ENCODE results near the gene HCFC1. TPM values are rescaled to one million over a fixed set of nuclear protein-coding genes. Genes with fewer than 3 reads are reported as not detected.

The HCFC1 gene
- total RNA-seq, 2 experiments from 2014 or later = 45.9 to 50.2 TPM

GRCh38 chrX:153926552-153926857, 45.1 kb downstream of the HCFC1 start:
- Histone ChIP-seq H3K27me3 (ENCODE audit: control insufficient read depth in 1 of 2, insufficient read depth in 2 of 2, low read length in 2 of 2) (no peaks in the 10 kb centered on the region), H3K27ac (ENCODE audit: low read depth in 1 of 2, low read length in 2 of 2) (peak overlapping the region; percentile 93 to 97), H3K4me1 (ENCODE audit: insufficient read depth, low read length) (peaks cover 64% of the 10 kb centered on the region), H3K9me3 (ENCODE audit: control insufficient read depth in 1 of 2, insufficient read depth in 1 of 2, low read length in 2 of 2) (no peaks in the 10 kb centered on the region), H3K4me3 (ENCODE audit: low read length) (peak overlapping the region; percentile 83), H3K36me3 (ENCODE audit: insufficient read depth, low read length) (peaks cover 13% of the 10 kb centered on the region)
- H3K4me1 Mint-ChIP-seq (ENCODE audit: low read depth) = peaks cover 47% of the 10 kb centered on the region
- H3K9me3 Mint-ChIP-seq = no peaks in the 10 kb centered on the region
- peak overlapping the region; percentile 93 for H3K4me3 Mint-ChIP-seq
- H3K27ac Mint-ChIP-seq = peak overlapping the region; percentile 99
- H3K27me3 Mint-ChIP-seq = no peaks in the 10 kb centered on the region
- DNase-seq = peak in 1 of 14 experiments; percentile 22
- intact Hi-C loops (cut with DNase I, micrococcal nuclease) = loop anchor here in 1 of 2 experiments (2.0 kb wide), 1 partner anchor 132 kb away; the partner anchor contains the start of genes IDH3G and SSR4
- ChIA-PET CTCF (interaction anchor here (0.9 to 8.3 kb wide), 3 partner anchors 11 to 22 kb away, joined by 3 to 101 read pairs (median 3); no protein-coding TSS in a partner anchor), POLR2A (interaction anchor here (0.9 to 7.2 kb wide), 19 partner anchors 9 to 621 kb away, joined by 3 to 196 read pairs (median 6); partner anchors contain the start of genes AVPR2, HCFC1, IDH3G and IKBKG)
- no peak for ATAC-seq (ENCODE audit: poor library complexity)
- peaks cover 57% of the 10 kb centered on the region for H3K36me3 Mint-ChIP-seq (ENCODE audit: low read depth)
- TF ChIP-seq, protein P1, sequence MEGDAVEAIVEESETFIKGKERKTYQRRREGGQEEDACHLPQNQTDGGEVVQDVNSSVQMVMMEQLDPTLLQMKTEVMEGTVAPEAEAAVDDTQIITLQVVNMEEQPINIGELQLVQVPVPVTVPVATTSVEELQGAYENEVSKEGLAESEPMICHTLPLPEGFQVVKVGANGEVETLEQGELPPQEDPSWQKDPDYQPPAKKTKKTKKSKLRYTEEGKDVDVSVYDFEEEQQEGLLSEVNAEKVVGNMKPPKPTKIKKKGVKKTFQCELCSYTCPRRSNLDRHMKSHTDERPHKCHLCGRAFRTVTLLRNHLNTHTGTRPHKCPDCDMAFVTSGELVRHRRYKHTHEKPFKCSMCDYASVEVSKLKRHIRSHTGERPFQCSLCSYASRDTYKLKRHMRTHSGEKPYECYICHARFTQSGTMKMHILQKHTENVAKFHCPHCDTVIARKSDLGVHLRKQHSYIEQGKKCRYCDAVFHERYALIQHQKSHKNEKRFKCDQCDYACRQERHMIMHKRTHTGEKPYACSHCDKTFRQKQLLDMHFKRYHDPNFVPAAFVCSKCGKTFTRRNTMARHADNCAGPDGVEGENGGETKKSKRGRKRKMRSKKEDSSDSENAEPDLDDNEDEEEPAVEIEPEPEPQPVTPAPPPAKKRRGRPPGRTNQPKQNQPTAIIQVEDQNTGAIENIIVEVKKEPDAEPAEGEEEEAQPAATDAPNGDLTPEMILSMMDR (IDR thresholded peaks at IDR 0.05) = no peak

DNA sequence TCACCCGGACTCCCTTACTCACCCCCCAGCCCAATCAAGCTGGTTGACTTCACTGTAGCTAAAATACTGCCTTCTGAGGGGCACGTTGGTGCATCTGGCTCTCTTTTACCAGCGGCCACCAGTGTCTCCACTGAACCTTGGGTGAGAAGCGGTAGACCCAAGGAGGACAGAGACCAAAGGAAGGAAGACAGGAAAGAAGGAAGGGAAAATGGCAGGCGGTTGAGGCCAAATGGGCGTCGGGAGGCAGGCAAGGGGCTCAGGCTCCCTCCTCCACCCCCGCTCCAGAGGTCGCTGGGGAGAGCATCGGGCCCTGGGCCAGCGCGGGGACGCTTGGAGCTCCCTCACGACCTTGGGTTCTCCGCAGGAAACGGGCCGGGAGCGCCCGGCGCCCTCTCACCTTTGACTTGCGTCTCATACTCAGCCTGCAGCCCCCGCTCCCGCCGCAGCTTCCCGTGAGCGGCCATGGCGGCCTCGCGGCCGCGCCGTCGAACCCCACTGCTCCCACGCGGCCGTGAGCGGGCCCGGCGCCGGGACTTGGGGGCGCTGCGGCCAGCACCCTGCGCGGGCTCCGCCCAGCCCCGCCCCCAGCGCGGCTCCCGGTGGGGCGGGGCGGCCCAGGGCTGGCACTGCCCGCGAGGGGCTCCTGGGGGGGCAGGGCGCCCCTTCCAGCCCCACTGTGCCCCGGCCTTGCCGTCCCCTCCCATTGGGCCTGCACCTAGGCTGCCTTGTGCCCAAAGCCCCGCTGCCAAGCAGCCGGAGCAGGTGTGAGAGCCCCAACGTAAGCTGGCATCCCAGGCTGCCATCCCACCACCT, 45.7 kb downstream of the HCFC1 start, which contains the start of gene ARHGAP4:
Gene ARHGAP4 (minus strand): TSS at position 526 of the 813 bp plus-strand sequence. CDS start 62 bp downstream, at position 464.
- Histone ChIP-seq H3K4me1 (ENCODE audit: insufficient read depth, low read length) (peaks cover 70% of the 10 kb centered on the region), H3K4me3 (ENCODE audit: low read length) (peak within 1 kb of the TSS; percentile 83)
- peaks cover 51% of the 10 kb centered on the region for H3K36me3 Mint-ChIP-seq (ENCODE audit: low read depth)

GRCh38 chrX:153925387-153925738, 46.3 kb downstream of the HCFC1 start:
- peaks cover 43% of the 10 kb centered on the region for H3K4me1 Mint-ChIP-seq (ENCODE audit: low read depth)
- H3K9me3 ChIP-seq (ENCODE audit: control insufficient read depth in 1 of 2, insufficient read depth in 1 of 2, low read length in 2 of 2) = no peaks in the 10 kb centered on the region
- intact Hi-C loops (cut with DNase I, micrococcal nuclease) = loop anchor here (1.0 kb wide), 2 partner anchors 13 to 22 kb away; no protein-coding TSS in a partner anchor
- CTCF ChIA-PET = interaction anchor here (1.1 to 8.3 kb wide), 3 partner anchors 13 to 23 kb away, joined by 3 to 101 read pairs (median 6); partner anchors contain the start of gene RENBP
- no peaks in the 10 kb centered on the region for H3K9me3 Mint-ChIP-seq
- POLR2A ChIA-PET = interaction anchor here (0.7 to 7.2 kb wide), 11 partner anchors 11 to 95 kb away, joined by 3 to 196 read pairs (median 3); partner anchors contain the start of genes AVPR2, HCFC1, IRAK1 and NAA10
- peak in 2 of 14 experiments; percentile 49 to 50 for DNase-seq
- H3K36me3 ChIP-seq (ENCODE audit: insufficient read depth, low read length) = peaks cover 18% of the 10 kb centered on the region
- no peaks in the 10 kb centered on the region for H3K27me3 ChIP-seq (ENCODE audit: control insufficient read depth in 1 of 2, insufficient read depth in 2 of 2, low read length in 2 of 2)
- H3K4me3 Mint-ChIP-seq = peak overlapping the region; percentile 97
- peaks cover 76% of the 10 kb centered on the region for H3K4me1 ChIP-seq (ENCODE audit: insufficient read depth, low read length)
- peaks cover 46% of the 10 kb centered on the region for H3K36me3 Mint-ChIP-seq (ENCODE audit: low read depth)
- no peaks in the 10 kb centered on the region for H3K27me3 Mint-ChIP-seq
- ATAC-seq (ENCODE audit: poor library complexity) = no peak
- H3K27ac Mint-ChIP-seq = peak overlapping the region; percentile 97
- peak overlapping the region; percentile 83 for H3K4me3 ChIP-seq (ENCODE audit: low read length)
- TF ChIP-seq, protein P1 (IDR thresholded peaks at IDR 0.05) = no peak
- H3K27ac ChIP-seq (ENCODE audit: low read depth in 1 of 2, low read length in 2 of 2) = peak overlapping the region; percentile 58 to 97

More for the DNA sequence above, 45.7 kb downstream of the HCFC1 start, which contains the start of gene ARHGAP4:
- ChIA-PET CTCF (interaction anchor here (0.9 to 8.3 kb wide), 5 partner anchors 11 to 22 kb away, joined by 3 to 101 read pairs (median 3); partner anchors contain the start of gene RENBP), POLR2A (interaction anchor here (0.7 to 7.2 kb wide), 23 partner anchors 8 to 621 kb away, joined by 3 to 196 read pairs (median 5); partner anchors contain the start of genes AVPR2, HCFC1, IDH3G and IKBKG)
- ATAC-seq (ENCODE audit: poor library complexity) (no peak), DNase-seq (peak in 9 of 14 experiments; percentile 18 to 71 (median 47))
- Mint-ChIP-seq H3K4me1 (ENCODE audit: low read depth) (peaks cover 43% of the 10 kb centered on the region), H3K9me3 (no peaks in the 10 kb centered on the region), H3K27ac (peak within 1 kb of the TSS; percentile 99), H3K4me3 (peak within 1 kb of the TSS; percentile 97), H3K27me3 (no peaks in the 10 kb centered on the region)
- TF ChIP-seq, protein P1 (IDR thresholded peaks at IDR 0.05) = no peak
- peak within 1 kb of the TSS; percentile 93 to 97 for H3K27ac ChIP-seq (ENCODE audit: low read depth in 1 of 2, low read length in 2 of 2)
- H3K9me3 ChIP-seq (ENCODE audit: control insufficient read depth in 1 of 2, insufficient read depth in 1 of 2, low read length in 2 of 2) = no peaks in the 10 kb centered on the region
- no peaks in the 10 kb centered on the region for H3K27me3 ChIP-seq (ENCODE audit: control insufficient read depth in 1 of 2, insufficient read depth in 2 of 2, low read length in 2 of 2)
- intact Hi-C loops (cut with DNase I, micrococcal nuclease) = loop anchor here (1.0 to 2.0 kb wide), 3 partner anchors 14 to 131 kb away; partner anchors contain the start of genes IDH3G (in 1 of the 2) and SSR4 (in 1 of the 2)
- peaks cover 14% of the 10 kb centered on the region for H3K36me3 ChIP-seq (ENCODE audit: insufficient read depth, low read length)
